Measurements from ENCODE around the gene ZNF444. TPM values are rescaled to one million over a fixed set of nuclear protein-coding genes. Genes with fewer than 3 reads are reported as not detected.
A peak's percentile ranks its signal among the peaks of the same experiment; 100 is the strongest.
"Not testable (repeated sequence)": the region's sequence is repeated elsewhere in the genome, so short reads cannot be mapped to it uniquely, and the experiment has no call there.

ZNF444 gene
- total RNA-seq, 2 donors from 2014 or later, result 50.2 to 58.8 TPM

DNA sequence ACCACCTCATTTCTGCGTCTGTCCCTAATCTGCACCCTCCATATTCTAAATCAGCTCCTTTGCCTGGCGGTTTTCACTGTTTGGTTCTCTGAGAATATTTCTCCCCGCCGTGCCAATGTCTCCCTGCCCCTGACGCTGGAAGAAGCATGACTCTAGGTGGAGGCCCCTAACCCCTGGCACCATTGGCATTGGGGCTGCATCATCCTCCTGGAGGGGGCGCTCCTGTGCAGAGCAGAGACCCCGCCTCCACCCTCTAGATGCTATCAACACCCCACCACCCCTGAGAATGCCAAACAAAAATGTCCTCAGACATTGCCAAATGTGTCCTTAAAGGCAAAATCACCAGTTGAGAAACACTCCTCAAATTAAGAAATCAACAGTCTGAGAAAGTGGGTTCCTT lies 50.0 kb downstream of the ZNF444 start:
- peaks cover 24% of the 10 kb centered on the region for H3K27me3 Mint-ChIP-seq (ENCODE audit: insufficient read depth)
- H3K4me1 ChIP-seq (ENCODE audit: control insufficient read depth, insufficient read depth, low read length), result no peaks in the 10 kb centered on the region
- no peak overlapping the region for H3K9ac ChIP-seq (ENCODE audit: extremely low read depth, low read length, poor library complexity, severe bottlenecking)
- no peaks in the 10 kb centered on the region for H3K27me3 ChIP-seq (ENCODE audit: control insufficient read depth, insufficient read depth, low read length, poor library complexity, severe bottlenecking)
- H3K36me3 ChIP-seq (ENCODE audit: control insufficient read depth, insufficient read depth, low read length), result no peaks in the 10 kb centered on the region
- TF ChIP-seq, protein P1, sequence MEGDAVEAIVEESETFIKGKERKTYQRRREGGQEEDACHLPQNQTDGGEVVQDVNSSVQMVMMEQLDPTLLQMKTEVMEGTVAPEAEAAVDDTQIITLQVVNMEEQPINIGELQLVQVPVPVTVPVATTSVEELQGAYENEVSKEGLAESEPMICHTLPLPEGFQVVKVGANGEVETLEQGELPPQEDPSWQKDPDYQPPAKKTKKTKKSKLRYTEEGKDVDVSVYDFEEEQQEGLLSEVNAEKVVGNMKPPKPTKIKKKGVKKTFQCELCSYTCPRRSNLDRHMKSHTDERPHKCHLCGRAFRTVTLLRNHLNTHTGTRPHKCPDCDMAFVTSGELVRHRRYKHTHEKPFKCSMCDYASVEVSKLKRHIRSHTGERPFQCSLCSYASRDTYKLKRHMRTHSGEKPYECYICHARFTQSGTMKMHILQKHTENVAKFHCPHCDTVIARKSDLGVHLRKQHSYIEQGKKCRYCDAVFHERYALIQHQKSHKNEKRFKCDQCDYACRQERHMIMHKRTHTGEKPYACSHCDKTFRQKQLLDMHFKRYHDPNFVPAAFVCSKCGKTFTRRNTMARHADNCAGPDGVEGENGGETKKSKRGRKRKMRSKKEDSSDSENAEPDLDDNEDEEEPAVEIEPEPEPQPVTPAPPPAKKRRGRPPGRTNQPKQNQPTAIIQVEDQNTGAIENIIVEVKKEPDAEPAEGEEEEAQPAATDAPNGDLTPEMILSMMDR (conservative IDR thresholded peaks at IDR 0.05), result peak; percentile 59
- peak; percentile 63 for DNase-seq
- H3K4me3 ChIP-seq (ENCODE audit: low read length), result no peak overlapping the region
- no peaks in the 10 kb centered on the region for H3K9me3 ChIP-seq (ENCODE audit: control insufficient read depth, low read length)
- no peaks in the 10 kb centered on the region for H3K9me3 Mint-ChIP-seq
- WGBS, 2 experiments (ENCODE audit: insufficient coverage in 1 of 2, insufficient read length in 1 of 2), result 82 to 92% methylated on average over 5 to 7 of the region's 7 CpGs
- H3K4me3 Mint-ChIP-seq, result no peak overlapping the region
- H3K36me3 Mint-ChIP-seq (ENCODE audit: low read depth), result no peaks in the 10 kb centered on the region
- H3K27ac Mint-ChIP-seq, result no peak overlapping the region
- H3K4me1 Mint-ChIP-seq, result peaks cover 4% of the 10 kb centered on the region
- H3K27ac ChIP-seq (ENCODE audit: low read depth, low read length), result no peak overlapping the region

DNA sequence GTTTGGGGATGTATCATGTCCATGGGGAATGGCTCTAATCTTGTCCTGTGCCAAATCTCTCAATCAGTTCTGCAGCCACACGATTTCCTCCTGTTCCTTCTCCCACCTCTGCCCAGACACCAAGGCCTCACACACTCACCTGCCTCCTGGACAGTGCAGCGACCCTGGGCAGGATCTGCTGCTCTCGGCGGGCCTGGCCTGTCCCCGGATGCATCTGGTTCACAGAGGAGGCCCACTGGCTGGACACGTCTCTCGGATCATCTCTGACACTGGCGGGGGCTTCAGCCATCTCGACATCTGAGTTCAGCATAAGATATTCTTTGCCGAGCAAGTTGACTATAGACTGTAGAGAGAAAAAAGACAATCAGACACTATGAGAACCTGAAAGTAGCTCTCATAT lies 50.6 kb downstream of the ZNF444 start:
- Mint-ChIP-seq H3K27me3 (ENCODE audit: insufficient read depth) (peaks cover 24% of the 10 kb centered on the region), H3K9me3 (no peaks in the 10 kb centered on the region), H3K4me3 (no peak overlapping the region), H3K4me1 (peaks cover 4% of the 10 kb centered on the region), H3K27ac (no peak overlapping the region), H3K36me3 (ENCODE audit: low read depth) (no peaks in the 10 kb centered on the region)
- H3K27me3 ChIP-seq (ENCODE audit: control insufficient read depth, insufficient read depth, low read length, poor library complexity, severe bottlenecking), result no peaks in the 10 kb centered on the region
- TF ChIP-seq, protein P1 (conservative IDR thresholded peaks at IDR 0.05), result no peak
- no peaks in the 10 kb centered on the region for H3K4me1 ChIP-seq (ENCODE audit: control insufficient read depth, insufficient read depth, low read length)
- 87 to 91% methylated on average over 7 to 10 of the region's 10 CpGs for WGBS, 2 experiments (ENCODE audit: insufficient coverage in 1 of 2, insufficient read length in 1 of 2)
- H3K4me3 ChIP-seq (ENCODE audit: low read length), result no peak overlapping the region
- no peak for DNase-seq
- H3K36me3 ChIP-seq (ENCODE audit: control insufficient read depth, insufficient read depth, low read length), result no peaks in the 10 kb centered on the region
- no peak overlapping the region for H3K27ac ChIP-seq (ENCODE audit: low read depth, low read length)
- H3K9ac ChIP-seq (ENCODE audit: extremely low read depth, low read length, poor library complexity, severe bottlenecking), result no peak overlapping the region
- H3K9me3 ChIP-seq (ENCODE audit: control insufficient read depth, low read length), result no peaks in the 10 kb centered on the region

DNA sequence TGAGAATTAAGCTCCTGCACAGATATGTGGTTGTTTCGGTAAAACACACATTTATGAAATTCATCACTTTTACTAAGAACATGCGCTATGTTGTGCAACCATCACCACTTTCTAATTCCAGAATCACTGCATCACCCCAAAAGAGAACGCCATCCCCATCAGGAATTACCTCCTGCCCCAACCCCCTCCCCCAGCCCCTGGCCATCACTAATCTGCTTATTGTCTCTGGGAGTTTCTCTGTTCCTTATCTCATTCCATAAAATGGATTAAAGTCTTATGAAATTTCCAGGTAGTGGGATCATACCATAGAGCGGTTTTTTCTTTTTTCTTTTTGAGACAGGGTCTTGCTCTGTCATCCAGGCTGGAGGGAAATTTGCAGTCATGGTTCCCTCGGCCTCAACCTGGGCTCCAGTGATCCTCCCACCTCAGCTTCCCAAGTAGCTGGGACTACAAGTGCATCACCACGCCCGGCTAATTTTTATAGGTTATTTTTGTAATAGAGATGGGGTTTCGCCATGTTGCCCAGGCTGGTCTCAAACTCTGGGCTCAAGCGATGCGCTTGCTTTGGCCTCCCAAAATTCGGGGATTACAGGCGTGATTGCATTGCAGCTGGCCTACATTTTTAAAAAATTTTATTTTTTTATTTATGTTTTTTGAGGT lies 53.0 kb downstream of the ZNF444 start:
- Histone ChIP-seq H3K27ac (ENCODE audit: low read depth, low read length) (no peak overlapping the region), H3K9me3 (ENCODE audit: control insufficient read depth, low read length) (no peaks in the 10 kb centered on the region), H3K4me3 (ENCODE audit: low read length) (no peak overlapping the region), H3K9ac (ENCODE audit: extremely low read depth, low read length, poor library complexity, severe bottlenecking) (no peak overlapping the region), H3K36me3 (ENCODE audit: control insufficient read depth, insufficient read depth, low read length) (no peaks in the 10 kb centered on the region), H3K4me1 (ENCODE audit: control insufficient read depth, insufficient read depth, low read length) (no peaks in the 10 kb centered on the region), H3K27me3 (ENCODE audit: control insufficient read depth, insufficient read depth, low read length, poor library complexity, severe bottlenecking) (no peaks in the 10 kb centered on the region)
- no peak overlapping the region for H3K27ac Mint-ChIP-seq
- H3K27me3 Mint-ChIP-seq (ENCODE audit: insufficient read depth), result peaks cover 26% of the 10 kb centered on the region
- peaks cover 4% of the 10 kb centered on the region for H3K4me1 Mint-ChIP-seq
- H3K4me3 Mint-ChIP-seq, result no peak overlapping the region
- WGBS, 2 experiments (ENCODE audit: insufficient coverage in 1 of 2, insufficient read length in 1 of 2), result 82 to 100% methylated on average over 6 to 12 of the region's 12 CpGs
- no peak for DNase-seq
- TF ChIP-seq, protein P1 (conservative IDR thresholded peaks at IDR 0.05), result no peak
- no peaks in the 10 kb centered on the region for H3K9me3 Mint-ChIP-seq
- H3K36me3 Mint-ChIP-seq (ENCODE audit: low read depth), result no peaks in the 10 kb centered on the region

DNA sequence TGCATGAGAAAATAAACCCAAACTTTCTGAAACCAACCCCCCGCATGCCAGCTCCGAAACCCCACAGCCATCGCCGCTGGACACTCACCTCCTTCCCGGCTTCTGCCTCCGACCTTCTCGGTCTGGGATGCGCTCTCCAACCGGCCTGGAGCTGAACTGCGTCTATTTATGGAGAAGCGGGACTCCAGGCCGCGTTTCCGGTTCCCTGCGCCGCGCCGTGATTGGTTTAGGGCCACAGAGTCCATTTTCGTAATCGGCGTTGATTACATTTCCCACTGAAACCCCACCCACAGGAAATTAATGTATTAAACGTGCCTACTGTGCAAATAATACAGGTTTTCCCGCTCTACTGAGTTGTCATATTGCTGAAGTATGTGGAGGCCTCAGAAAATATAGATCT lies 56.6 kb downstream of the ZNF444 start, which contains the start of gene ZSCAN5B:
ZSCAN5B (minus strand) TSS at position 138 of the 400 bp plus-strand sequence. CDS start 4,731 bp downstream, outside the sequence.
- not testable (repeated sequence) for H3K4me3 Mint-ChIP-seq; H3K27ac ChIP-seq (ENCODE audit: low read depth, low read length); H3K9me3 Mint-ChIP-seq; H3K27ac Mint-ChIP-seq; H3K4me1 Mint-ChIP-seq; H3K4me1 ChIP-seq (ENCODE audit: control insufficient read depth, insufficient read depth, low read length); DNase-seq; H3K36me3 Mint-ChIP-seq (ENCODE audit: low read depth); H3K9me3 ChIP-seq (ENCODE audit: control insufficient read depth, low read length); H3K27me3 ChIP-seq (ENCODE audit: control insufficient read depth, insufficient read depth, low read length, poor library complexity, severe bottlenecking); H3K36me3 ChIP-seq (ENCODE audit: control insufficient read depth, insufficient read depth, low read length); H3K4me3 ChIP-seq (ENCODE audit: low read length); H3K9ac ChIP-seq (ENCODE audit: extremely low read depth, low read length, poor library complexity, severe bottlenecking)
- 93 to 95% methylated on average over 11 to 23 of the region's 23 CpGs for WGBS, 2 experiments (ENCODE audit: insufficient coverage in 1 of 2, insufficient read length in 1 of 2)
- peaks cover 23% of the 10 kb centered on the region for H3K27me3 Mint-ChIP-seq (ENCODE audit: insufficient read depth)
